A549 treated with dexamethasone at 1 μM for 4 hours (cell line): ENCODE data around the gene SAMD4A. TPM values are rescaled to one million over a fixed set of nuclear protein-coding genes. Genes with fewer than 3 reads are reported as not detected.

Experiments used
- total RNA-seq: library from RNA; stranded (reverse); fragments of 200-300 nt; extraction: Qiagen RNA extraction; gene quantifications from 5 replicates; pipeline ENCODE4 v1.2.3, GENCODE V29; 2022

SAMD4A gene
- total RNA-seq = 10.0 to 16.3 TPM (median 13.2 TPM) in 5 replicates

GRCh38 chr14:54566410-54567223, at the start of gene SAMD4A:
SAMD4A (plus strand) TSS chr14:54567128; CDS start chr14:54567917, 789 bp downstream.

Other genes with a start within 250 kb of the SAMD4A start
- 73.7 to 83.3 TPM (median 76.3 TPM) in 5 replicates for gene CDKN3, start 170.1 kb upstream of the SAMD4A start, total RNA-seq
- gene CNIH1, start 125.8 kb upstream of the SAMD4A start, total RNA-seq = 243 to 331 TPM (median 253 TPM) in 5 replicates
- gene GMFB, start 78.1 kb upstream of the SAMD4A start, total RNA-seq = 33.0 to 74.8 TPM (median 43.4 TPM) in 5 replicates
- gene CGRRF1, start 57.2 kb upstream of the SAMD4A start, total RNA-seq = 15.3 to 21.1 TPM (median 16.7 TPM) in 5 replicates